Caco-2 (cell line): ENCODE data around the gene DIS3L2. TPM values are rescaled to one million over a fixed set of nuclear protein-coding genes. Genes with fewer than 3 reads are reported as not detected.

Source experiments
- BruUV-seq: library from RNA; stranded (reverse); fragments of 400-500 nt; replicated peaks from 2 replicates; lab custom pipeline; 2021; lab: Mats Ljungman, UMichigan
- CTCF ChIA-PET: fragments of 300-600 bp; sonication (Branson Sonifier 250); formaldehyde crosslinking; loops from one replicate; lab custom pipeline; 2022; ENCODE audit warnings: antibody characterized with exemption; lab: Charles Lee
- POLR2A ChIA-PET: fragments of 300-600 bp; sonication (Branson Sonifier 250); formaldehyde crosslinking; loops from one replicate; lab custom pipeline; 2022; ENCODE audit warnings: antibody characterized with exemption; lab: Charles Lee
- DNase-seq, 2 experiments: peaks; one replicate each; pipeline versions ENCODE4 v3.0.0 to v3.0.0-alpha.2; 2020 to 2022
- H3K27me3 ChIP-seq: replicated peaks from 2 replicates; pipeline ENCODE4 v1.6.0; 2011; ENCODE audit warnings: low read length; ENCODE audit not compliant: control insufficient read depth, insufficient read depth
- H3K36me3 ChIP-seq: 2 replicates; pipeline ENCODE4 v1.5.1; 2011; ENCODE audit warnings: low read length; ENCODE audit not compliant: control insufficient read depth, insufficient read depth
- H3K4me1 ChIP-seq: fragments of 250-450 bp; sonication (Bioruptor Pico); 2 replicates; pipeline ENCODE4 v1.5.1; 2020; ENCODE audit warnings: mild to moderate bottlenecking
- H3K4me3 ChIP-seq: 2 replicates; pipeline ENCODE4 v1.5.1; 2011; ENCODE audit warnings: low read depth, mild to moderate bottlenecking, control low read depth, low read length
- H3K9me3 ChIP-seq: fragments of 250-450 bp; sonication (Bioruptor Pico); 2 replicates; pipeline ENCODE4 v1.5.1; 2020; ENCODE audit warnings: mild to moderate bottlenecking, moderate library complexity
- H3K27ac Mint-ChIP-seq: one replicate; pipeline ENCODE4 v1.8.0; 2022; ENCODE audit warnings: mixed read lengths; ENCODE audit not compliant: unreplicated experiment
- H3K27me3 Mint-ChIP-seq: one replicate; pipeline ENCODE4 v1.8.0; 2022; ENCODE audit warnings: mixed read lengths; ENCODE audit not compliant: insufficient read depth, unreplicated experiment
- H3K36me3 Mint-ChIP-seq: one replicate; pipeline ENCODE4 v1.8.0; 2022; ENCODE audit warnings: mild to moderate bottlenecking, mixed read lengths; ENCODE audit not compliant: insufficient read depth, unreplicated experiment
- H3K4me1 Mint-ChIP-seq: one replicate; pipeline ENCODE4 v1.8.0; 2022; ENCODE audit warnings: low read depth, mixed read lengths; ENCODE audit not compliant: unreplicated experiment
- H3K4me3 Mint-ChIP-seq: one replicate; pipeline ENCODE4 v1.8.0; 2022; ENCODE audit warnings: mild to moderate bottlenecking, moderate library complexity, mixed read lengths; ENCODE audit not compliant: unreplicated experiment
- H3K9me3 Mint-ChIP-seq: one replicate; pipeline ENCODE4 v1.8.0; 2022; ENCODE audit warnings: mixed read lengths; ENCODE audit not compliant: unreplicated experiment
- CTCF ChIP-seq, 2 experiments: fragments of 200-600 bp in 1 of 2; IDR thresholded peaks; 1 replicate in 1 of 2; 2 replicates in 1 of 2; pipeline versions ENCODE4 v1.5.1 to v1.8.0; 2011 to 2022; ENCODE audit warnings: antibody characterized with exemption in 1 of 2, control low read depth in 1 of 2, inconsistent platforms in 1 of 2, low read depth in 1 of 2, low read length in 1 of 2, mild to moderate bottlenecking in 1 of 2, moderate library complexity in 1 of 2; ENCODE audit not compliant: insufficient read depth in 1 of 2, severe bottlenecking in 1 of 2, unreplicated experiment in 1 of 2
- intact Hi-C: fragments of 100-400 bp; cut with micrococcal nuclease; formaldehyde crosslinking; loops from one replicate; pipeline ENCODE4 v1.10.0; 2022; ENCODE audit not compliant: unreplicated experiment
- total RNA-seq: library from RNA; stranded (reverse); gene quantifications from 2 replicates; pipeline ENCODE4 v1.2.3, GENCODE V29; 2022

The DIS3L2 gene
- total RNA-seq, 1 experiment from 2014 or later: 15.5 TPM

DNA sequence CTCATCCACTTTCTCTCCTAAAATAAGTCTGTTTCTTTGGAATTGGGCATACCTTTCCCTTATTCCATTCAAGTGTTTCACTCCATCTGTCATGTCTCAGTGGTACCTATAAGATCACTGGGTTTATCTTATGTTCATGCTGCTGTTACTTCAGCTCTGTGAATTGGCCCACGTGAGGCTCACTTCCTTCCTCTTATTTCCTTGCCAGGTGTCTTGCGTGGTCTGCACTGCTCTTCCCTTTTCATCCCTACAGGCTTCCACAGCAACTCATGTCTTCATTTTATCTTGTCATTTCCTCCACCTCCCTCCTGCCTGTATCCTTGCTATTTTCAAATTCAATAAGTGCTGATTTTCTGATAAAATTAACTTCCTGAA lies 258.0 kb downstream of the DIS3L2 start:
- no peak for DNase-seq
- no peaks in the 10 kb centered on the region for H3K4me1 Mint-ChIP-seq
- Histone ChIP-seq H3K4me1 (no peaks in the 10 kb centered on the region), H3K27me3 (no peaks in the 10 kb centered on the region), H3K36me3 (no peaks in the 10 kb centered on the region), H3K9me3 (no peaks in the 10 kb centered on the region), H3K4me3 (no peak overlapping the region)
- no peak for TF ChIP-seq CTCF (IDR thresholded peaks at IDR 0.05; ENCODE audit: insufficient read depth in 1 of 2, low read depth in 1 of 2, low read length in 1 of 2, severe bottlenecking in 1 of 2, unreplicated experiment in 1 of 2)
- intact Hi-C loops: no loop called here
- H3K27me3 Mint-ChIP-seq: no peaks in the 10 kb centered on the region
- ChIA-PET POLR2A (no interaction called here), CTCF (no interaction called here)
- H3K4me3 Mint-ChIP-seq: no peak overlapping the region
- H3K36me3 Mint-ChIP-seq: no peaks in the 10 kb centered on the region
- BruUV-seq: no TSS peak
- H3K27ac Mint-ChIP-seq: no peak overlapping the region
- H3K9me3 Mint-ChIP-seq: no peaks in the 10 kb centered on the region

DNA sequence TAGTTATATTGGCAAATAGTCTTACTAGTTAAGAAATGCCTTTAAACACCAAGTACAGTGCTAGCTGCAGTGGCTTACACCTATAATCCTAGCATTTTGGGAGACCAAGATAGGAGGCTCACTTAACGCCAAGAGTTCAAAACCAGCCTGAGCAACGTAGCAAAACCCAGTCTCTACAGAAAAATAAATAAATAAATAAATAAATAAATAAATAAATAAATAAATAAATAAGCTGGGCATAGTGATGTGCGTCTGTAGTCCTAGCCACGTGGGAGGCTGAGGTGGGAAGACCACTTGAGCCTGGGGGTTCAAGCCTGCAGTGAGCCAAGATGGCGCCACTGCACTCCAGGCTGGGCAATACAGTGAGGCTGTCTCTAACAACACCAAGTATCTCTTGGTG lies 258.4 kb downstream of the DIS3L2 start:
- Histone ChIP-seq H3K4me1 (no peaks in the 10 kb centered on the region), H3K36me3 (no peaks in the 10 kb centered on the region), H3K4me3 (no peak overlapping the region), H3K27me3 (no peaks in the 10 kb centered on the region), H3K9me3 (no peaks in the 10 kb centered on the region)
- no peaks in the 10 kb centered on the region for H3K4me1 Mint-ChIP-seq
- ChIA-PET CTCF (no interaction called here), POLR2A (no interaction called here)
- no peaks in the 10 kb centered on the region for H3K27me3 Mint-ChIP-seq
- no TSS peak for BruUV-seq
- H3K36me3 Mint-ChIP-seq: no peaks in the 10 kb centered on the region
- H3K27ac Mint-ChIP-seq: no peak overlapping the region
- no peaks in the 10 kb centered on the region for H3K9me3 Mint-ChIP-seq
- no peak for DNase-seq
- intact Hi-C loops: no loop called here
- TF ChIP-seq CTCF (IDR thresholded peaks at IDR 0.05; ENCODE audit: insufficient read depth in 1 of 2, low read depth in 1 of 2, low read length in 1 of 2, severe bottlenecking in 1 of 2, unreplicated experiment in 1 of 2): no peak
- no peak overlapping the region for H3K4me3 Mint-ChIP-seq

GRCh38 chr2:232225429-232225828 lies 263.9 kb downstream of the DIS3L2 start:
- Mint-ChIP-seq H3K27ac (no peak overlapping the region), H3K4me1 (no peaks in the 10 kb centered on the region), H3K4me3 (no peak overlapping the region), H3K9me3 (no peaks in the 10 kb centered on the region), H3K36me3 (no peaks in the 10 kb centered on the region), H3K27me3 (no peaks in the 10 kb centered on the region)
- intact Hi-C loops: no loop called here
- Histone ChIP-seq H3K27me3 (no peaks in the 10 kb centered on the region), H3K4me3 (no peak overlapping the region), H3K4me1 (no peaks in the 10 kb centered on the region), H3K36me3 (no peaks in the 10 kb centered on the region), H3K9me3 (no peaks in the 10 kb centered on the region)
- CTCF ChIA-PET: no interaction called here
- no peak for DNase-seq
- no TSS peak for BruUV-seq
- TF ChIP-seq CTCF (IDR thresholded peaks at IDR 0.05; ENCODE audit: insufficient read depth in 1 of 2, low read depth in 1 of 2, low read length in 1 of 2, severe bottlenecking in 1 of 2, unreplicated experiment in 1 of 2): no peak
- POLR2A ChIA-PET: no interaction called here
